Measurements from ENCODE around the gene STAMBPL1.

DNA sequence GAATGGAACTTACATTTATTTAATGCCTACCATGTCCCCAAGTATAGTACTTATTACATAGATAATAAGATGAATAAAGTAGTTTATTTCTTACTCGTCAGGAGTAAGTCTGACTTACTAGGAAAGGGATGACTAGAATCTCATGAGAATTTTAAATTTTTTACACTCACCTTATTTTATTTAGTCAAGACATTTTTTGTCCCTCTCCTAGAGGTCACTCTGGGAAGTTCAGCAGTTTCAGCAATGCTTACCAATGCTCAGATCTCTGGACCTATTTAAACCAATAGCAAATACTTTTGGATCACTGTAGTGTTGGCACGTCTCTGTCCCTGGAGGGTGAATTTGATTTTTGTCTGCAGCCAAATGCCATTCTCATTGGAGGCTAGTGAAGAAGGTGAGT lies 83.3 kb downstream of the STAMBPL1 start:
- TF ChIP-seq, protein P1, sequence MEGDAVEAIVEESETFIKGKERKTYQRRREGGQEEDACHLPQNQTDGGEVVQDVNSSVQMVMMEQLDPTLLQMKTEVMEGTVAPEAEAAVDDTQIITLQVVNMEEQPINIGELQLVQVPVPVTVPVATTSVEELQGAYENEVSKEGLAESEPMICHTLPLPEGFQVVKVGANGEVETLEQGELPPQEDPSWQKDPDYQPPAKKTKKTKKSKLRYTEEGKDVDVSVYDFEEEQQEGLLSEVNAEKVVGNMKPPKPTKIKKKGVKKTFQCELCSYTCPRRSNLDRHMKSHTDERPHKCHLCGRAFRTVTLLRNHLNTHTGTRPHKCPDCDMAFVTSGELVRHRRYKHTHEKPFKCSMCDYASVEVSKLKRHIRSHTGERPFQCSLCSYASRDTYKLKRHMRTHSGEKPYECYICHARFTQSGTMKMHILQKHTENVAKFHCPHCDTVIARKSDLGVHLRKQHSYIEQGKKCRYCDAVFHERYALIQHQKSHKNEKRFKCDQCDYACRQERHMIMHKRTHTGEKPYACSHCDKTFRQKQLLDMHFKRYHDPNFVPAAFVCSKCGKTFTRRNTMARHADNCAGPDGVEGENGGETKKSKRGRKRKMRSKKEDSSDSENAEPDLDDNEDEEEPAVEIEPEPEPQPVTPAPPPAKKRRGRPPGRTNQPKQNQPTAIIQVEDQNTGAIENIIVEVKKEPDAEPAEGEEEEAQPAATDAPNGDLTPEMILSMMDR (IDR thresholded peaks at IDR 0.05 in 8 of 11, conservative IDR thresholded peaks at IDR 0.05 in 3 of 11): no peak
- no peak for TF ChIP-seq POLR2A (IDR thresholded peaks at IDR 0.05)
- no peak for TF ChIP-seq POLR2AphosphoS5 (IDR thresholded peaks at IDR 0.05)
